Articular chondrocyte of knee joint (primary cell): ENCODE measurements around the gene SFI1. TPM values are rescaled to one million over a fixed set of nuclear protein-coding genes. Genes with fewer than 3 reads are reported as not detected.

Source experiments
- small RNA-seq: library from RNA; depleted of rRNA; stranded (forward); fragments of <200 nt; gene quantifications from one replicate; pipeline ENCODE3, GENCODE V24; 2012
- total RNA-seq: library from RNA; depleted of rRNA; stranded (reverse); fragments of >200 nt; gene quantifications from 2 replicates; pipeline ENCODE4 v1.2.3, GENCODE V29; 2012

The SFI1 gene
- 13.7 and 13.8 TPM in 2 replicates for total RNA-seq

GRCh38 chr22:31496007-31496734 is at the start of gene SFI1:
Gene SFI1 (plus strand): TSS chr22:31496536. CDS start chr22:31508285, 11,749 bp downstream.

GRCh38 chr22:31489632-31490495 is 6.5 kb upstream of the SFI1 start, which contains the start of gene EIF4ENIF1:
Gene EIF4ENIF1 (minus strand): TSS chr22:31489842. CDS start chr22:31488718, 1,124 bp downstream.

GRCh38 chr22:31661851-31662667 is 165.7 kb downstream of the SFI1 start, which contains the start of gene PISD:
Gene PISD (minus strand): TSS chr22:31662215. CDS start chr22:31662208, 7 bp downstream.

Small RNA genes lying within 50 kb of the gene (small RNA-seq; reads per million reads assigned to genes)
- gene AL096701.2 (not detected), gene RNU6-28P (not detected)

Other genes with a start within 250 kb of the SFI1 start
- gene PIK3IP1, start 204.0 kb upstream of the SFI1 start, total RNA-seq, result 20.6 and 22.0 TPM in 2 replicates
- 12.1 and 14.1 TPM in 2 replicates for gene PATZ1, start 150.2 kb upstream of the SFI1 start, total RNA-seq
- 87.5 and 91.8 TPM in 2 replicates for gene DRG1, start 96.9 kb upstream of the SFI1 start, total RNA-seq
- 12.9 and 14.1 TPM in 2 replicates for gene EIF4ENIF1, start 6.7 kb upstream of the SFI1 start, total RNA-seq
- gene PISD, start 165.7 kb downstream of the SFI1 start, total RNA-seq, result 16.9 and 22.6 TPM in 2 replicates